Stimulated activated CD8-positive, alpha-beta memory T cell treated with anti-CD3 and anti-CD28 coated beads, Interleukin-15, amount 100 ng/mL, for 24 hours (primary cell): ENCODE results near the gene ST6GALNAC3.

ENCODE experiments used
- DNase-seq: peaks from one replicate; pipeline ENCODE4 v3.0.0-alpha.2; 2020; ENCODE audit warnings: low read depth

Gene ST6GALNAC3

DNA sequence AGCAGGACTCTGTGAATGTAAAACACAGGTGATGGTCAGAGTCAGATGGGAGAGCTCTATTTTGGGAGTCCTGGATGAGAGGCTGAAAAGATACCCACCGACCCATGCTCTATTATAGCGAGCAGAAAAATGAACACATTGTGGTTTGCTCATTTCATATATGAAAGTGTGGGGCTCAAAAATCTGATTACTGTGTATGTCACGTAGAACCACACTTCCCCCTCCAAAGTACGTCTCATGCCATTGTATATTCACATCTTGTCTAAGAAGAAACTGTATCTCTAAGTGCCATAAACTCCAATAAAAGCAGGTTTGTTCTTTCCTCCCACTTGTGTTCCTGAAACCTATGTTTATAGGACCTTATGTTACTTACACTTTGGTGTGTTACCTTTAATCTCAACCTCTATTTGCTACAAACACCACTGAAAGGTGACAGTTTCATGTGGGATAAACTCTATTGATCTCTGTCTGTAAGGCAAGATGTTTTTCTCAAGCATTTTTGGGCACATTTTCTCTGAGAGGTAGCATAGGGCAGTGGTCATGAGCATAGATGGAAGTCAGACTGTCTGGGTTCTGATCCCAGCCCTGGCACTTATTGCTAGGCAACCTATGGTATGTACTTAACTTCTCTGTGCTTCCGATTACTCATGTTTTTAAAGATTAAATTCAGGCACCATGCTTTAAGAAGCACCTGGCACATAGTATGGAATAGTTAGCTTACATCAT lies 214.4 kb downstream of the ST6GALNAC3 start:
- no peak for DNase-seq

DNA sequence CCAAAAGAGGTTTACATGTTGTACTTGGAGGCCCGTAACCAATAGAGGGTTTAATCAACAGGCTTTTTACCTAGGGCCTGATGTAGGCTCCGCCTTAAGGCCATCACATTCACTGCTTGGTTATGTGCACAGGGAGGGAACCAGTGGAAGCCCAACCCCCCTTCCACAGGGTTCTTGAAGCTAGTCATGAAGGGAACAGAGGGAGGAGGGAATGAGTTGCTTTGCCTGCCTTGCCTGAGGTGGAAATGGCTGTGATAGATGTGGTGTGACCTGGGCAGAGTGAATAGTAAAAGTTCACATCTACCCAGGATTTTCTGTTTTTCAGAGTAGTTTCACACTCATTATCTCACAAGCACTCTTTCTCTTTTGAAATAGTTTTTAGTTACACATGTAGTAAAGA lies 215.1 kb downstream of the ST6GALNAC3 start:
- no peak for DNase-seq

DNA sequence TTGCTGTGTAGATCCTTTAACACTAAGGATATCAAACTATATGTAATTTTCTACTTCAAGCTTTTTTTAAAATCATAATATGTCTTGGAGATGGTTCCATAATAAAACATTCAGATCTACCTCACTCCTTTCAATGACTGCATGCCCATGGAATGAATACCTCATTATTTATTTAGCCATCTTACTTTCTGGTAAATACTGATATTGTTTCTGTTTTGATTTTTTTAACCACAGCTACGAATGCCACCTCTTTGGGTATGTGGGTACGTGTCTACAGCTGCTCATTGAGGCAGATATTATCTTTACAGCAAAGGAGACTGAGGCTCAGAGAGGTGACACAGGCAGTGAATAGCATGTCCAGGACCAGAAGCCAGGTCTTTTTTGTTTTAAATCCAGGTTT lies 215.7 kb downstream of the ST6GALNAC3 start:
- no peak for DNase-seq

DNA sequence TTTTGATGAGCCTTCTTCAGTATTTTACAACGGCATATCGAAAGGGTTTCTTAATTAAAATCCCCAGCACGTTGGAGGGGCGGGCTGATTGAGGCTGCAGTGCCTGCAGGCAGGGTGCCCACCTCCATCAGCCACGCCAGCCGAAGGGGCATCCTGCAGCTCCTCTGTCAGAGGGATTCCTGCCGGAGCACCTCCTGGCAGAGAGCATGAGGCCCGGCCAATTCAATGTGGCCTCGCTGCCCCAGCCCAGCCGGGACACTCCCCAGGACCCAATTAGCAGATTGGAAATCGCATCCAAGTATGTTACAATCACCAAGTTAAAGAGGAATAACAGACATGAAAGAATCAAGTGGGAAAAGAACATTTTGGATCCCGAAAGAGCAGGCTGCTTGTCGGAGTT lies 216.6 kb downstream of the ST6GALNAC3 start:
- no peak for DNase-seq

GRCh38 chr1:76291737-76292136 lies 217.2 kb downstream of the ST6GALNAC3 start:
- DNase-seq: no peak

DNA sequence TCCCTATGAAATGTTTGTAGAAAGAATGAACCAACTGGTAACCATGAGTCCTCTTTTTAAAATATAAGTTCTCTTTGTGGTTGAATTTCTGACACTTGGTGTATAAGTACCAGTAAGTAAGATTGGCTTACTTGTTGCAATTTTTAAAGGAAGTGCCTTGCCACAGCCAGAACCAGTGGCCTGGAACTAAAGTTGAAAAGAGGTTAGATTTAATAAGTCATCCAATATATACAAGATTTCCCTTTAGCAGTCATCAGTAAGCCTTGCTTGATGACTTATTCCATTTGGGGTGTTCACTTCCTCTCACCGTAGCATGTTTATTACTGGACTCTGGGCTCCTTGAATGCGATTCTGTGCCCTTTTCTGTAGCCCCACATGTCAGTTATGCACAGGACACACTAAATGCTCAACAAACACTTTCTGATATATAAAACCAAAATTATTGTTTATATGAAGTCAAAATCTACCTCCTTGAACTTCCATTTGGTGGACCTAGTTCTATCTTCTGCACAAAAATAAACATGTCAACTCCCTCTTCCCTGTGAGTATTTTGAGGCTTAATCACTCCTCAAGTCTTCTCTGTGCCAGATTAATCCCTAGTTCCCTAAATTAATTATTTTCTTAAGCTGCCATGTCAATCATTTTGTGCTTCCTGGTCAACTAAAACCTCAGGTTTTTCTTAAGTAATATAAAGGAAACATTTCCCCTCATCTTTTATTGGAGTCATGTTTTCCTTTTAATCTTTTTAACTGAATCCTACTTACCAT lies 218.1 kb downstream of the ST6GALNAC3 start:
- DNase-seq: no peak

- DNase-seq: no peak
Observed at GRCh38 chr1:76293831-76294230, 219.3 kb downstream of the ST6GALNAC3 start.

- DNase-seq: no peak
Observed at GRCh38 chr1:76294482-76295194, 220.1 kb downstream of the ST6GALNAC3 start.

DNA sequence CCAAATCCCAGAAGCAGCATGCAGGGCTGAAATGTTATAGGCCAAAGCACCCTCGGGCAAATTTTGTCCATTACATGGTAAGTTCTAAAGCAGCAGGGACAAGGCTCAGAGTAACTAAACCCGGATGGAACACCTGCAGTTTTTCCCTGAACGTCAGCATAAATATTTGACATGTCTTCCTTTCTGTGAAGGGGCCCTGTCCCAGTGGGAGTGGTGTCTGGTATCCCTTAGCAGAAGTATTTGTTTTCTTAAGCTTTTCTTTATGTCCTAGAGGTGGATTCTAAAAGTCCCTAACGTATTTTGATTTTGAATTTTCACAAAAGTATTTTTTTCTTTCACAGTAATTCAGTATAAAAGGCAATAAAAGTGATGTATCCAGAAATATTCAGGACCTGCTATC lies 223.9 kb downstream of the ST6GALNAC3 start:
- no peak for DNase-seq

GRCh38 chr1:76299036-76299435 lies 224.5 kb downstream of the ST6GALNAC3 start:
- DNase-seq: no peak

- no peak for DNase-seq
Observed at GRCh38 chr1:76300556-76300955, 226.0 kb downstream of the ST6GALNAC3 start.

DNA sequence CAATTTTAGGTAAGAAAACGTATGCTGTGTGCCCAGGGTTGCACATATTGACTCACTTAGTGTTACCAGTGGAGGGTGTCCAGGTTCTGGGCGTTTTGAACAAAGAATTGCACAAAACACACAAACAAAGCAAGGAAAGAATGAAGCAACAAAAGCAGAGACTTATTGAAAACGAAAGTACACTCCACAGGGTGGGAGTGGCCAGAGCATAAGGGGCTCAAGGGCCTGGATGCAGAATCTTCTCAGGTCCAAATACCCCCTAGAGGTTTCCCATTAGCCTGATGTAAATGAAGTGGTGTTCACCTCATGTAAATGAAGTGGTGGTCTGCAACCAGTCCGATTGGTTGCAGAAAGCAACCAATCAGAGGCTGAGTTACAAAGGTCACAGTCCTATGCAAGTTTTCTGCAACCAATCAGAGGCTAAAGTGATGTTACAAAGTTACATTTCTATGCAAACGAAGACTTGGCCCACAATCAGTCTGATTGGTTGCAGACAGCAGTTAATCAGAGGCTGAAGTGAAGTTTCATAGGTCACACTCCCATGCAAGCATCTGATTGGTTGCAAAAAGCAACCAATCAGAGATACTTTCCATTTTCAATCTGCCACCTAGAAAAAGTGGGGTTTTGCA lies 228.3 kb downstream of the ST6GALNAC3 start:
- DNase-seq: no peak

- DNase-seq: no peak
Observed at GRCh38 chr1:76303340-76303717, 228.8 kb downstream of the ST6GALNAC3 start.

DNA sequence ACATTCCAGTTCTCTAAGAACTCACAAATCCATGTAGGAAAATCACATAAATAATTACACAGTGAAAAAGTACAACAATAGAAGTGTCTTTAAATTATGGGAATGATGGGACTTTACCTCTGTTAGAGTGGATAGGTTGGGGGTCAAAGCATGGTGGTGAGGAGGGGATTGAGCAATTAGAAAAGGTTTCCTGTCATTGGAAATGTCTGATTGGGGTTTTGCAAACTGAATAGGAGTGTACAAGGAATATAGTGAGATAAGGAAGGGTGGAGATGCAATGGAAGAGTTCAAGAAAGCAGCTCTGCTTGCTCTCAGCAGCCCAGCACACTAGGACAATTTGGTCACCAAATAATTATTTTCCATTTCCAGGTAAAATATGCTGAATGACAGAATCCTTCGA lies 238.8 kb downstream of the ST6GALNAC3 start:
- no peak for DNase-seq

DNA sequence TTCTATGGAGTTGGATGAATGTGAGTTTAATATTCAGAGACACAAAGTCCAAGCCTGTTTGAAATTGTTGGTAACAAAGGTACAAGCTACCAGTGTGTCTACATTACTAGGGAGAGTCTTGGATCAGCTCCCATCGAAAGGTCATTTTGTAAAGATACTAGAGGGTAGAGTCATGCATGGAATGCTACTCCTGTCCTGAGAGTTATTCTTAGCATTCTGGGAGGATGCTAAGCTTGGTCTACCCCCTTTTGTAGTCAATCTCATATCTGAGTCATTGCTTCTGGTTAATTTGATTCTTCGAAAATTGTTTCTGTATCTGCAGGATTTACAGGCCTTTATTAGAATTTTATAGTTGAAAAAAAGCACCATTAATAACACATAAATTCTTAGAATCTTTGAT lies 240.2 kb downstream of the ST6GALNAC3 start:
- no peak for DNase-seq

GRCh38 chr1:76317299-76317900 lies 242.9 kb downstream of the ST6GALNAC3 start:
- no peak for DNase-seq

- no peak for DNase-seq
Observed at GRCh38 chr1:76330991-76331603, 256.6 kb downstream of the ST6GALNAC3 start.

GRCh38 chr1:76335882-76336281 lies 261.3 kb downstream of the ST6GALNAC3 start:
- DNase-seq: no peak

GRCh38 chr1:76336931-76337371 lies 262.4 kb downstream of the ST6GALNAC3 start:
- DNase-seq: no peak

DNA sequence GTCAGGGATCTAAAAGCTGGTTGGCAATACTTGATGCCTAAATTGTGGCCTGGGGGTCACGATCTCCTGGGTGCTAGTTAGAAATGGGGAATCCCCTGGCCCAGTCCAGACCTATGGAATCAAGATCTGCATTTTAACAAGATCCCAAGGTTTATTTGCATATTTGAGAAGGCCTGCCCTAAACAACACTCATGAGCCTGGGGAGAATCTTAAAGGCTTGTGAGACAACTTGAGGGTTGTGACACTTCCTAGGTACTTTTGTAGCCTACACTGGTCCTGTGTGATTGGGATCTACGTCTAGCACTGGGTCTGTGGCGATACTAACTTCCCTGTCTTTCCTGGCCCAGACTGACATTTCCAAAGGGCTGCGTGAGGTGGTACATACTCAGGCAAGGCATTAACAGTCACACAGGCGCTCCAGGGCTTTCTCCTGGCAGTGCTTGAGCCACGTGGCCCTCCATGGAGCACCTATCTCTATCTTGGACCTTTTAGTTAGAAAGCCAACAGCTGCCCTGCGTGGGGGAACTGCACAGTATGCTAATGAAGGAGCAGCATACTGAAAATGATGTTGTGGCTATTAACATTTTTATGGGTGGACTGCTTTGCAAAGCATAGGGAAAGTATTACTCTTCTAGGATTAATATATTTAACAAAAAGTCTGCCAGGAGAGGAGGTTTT lies 263.1 kb downstream of the ST6GALNAC3 start:
- no peak for DNase-seq

- no peak for DNase-seq
Observed at GRCh38 chr1:76340056-76340455, 265.5 kb downstream of the ST6GALNAC3 start.
